Effector memory CD8-positive, alpha-beta T cell (primary cell): Measurements from ENCODE around the gene SHMT2.

Experiments used
- ATAC-seq: fragments of 150-1000 bp; cut with Tn5 transposase; replicated peaks from 2 replicates; pipeline ENCODE4 v1.10.0; 2021; ENCODE audit warnings: mild to moderate bottlenecking, moderate library complexity
- DNase-seq, 3 experiments: peaks; one replicate each; pipeline ENCODE4 v3.0.0; 2021
- H3K27ac Mint-ChIP-seq, 2 donors: one replicate each; pipeline ENCODE4 v1.8.0; 2022; ENCODE audit warnings: mild to moderate bottlenecking in 2 of 2, mixed read lengths in 2 of 2, moderate library complexity in 2 of 2
- H3K27me3 Mint-ChIP-seq, 2 donors: one replicate each; pipeline ENCODE4 v1.8.0; 2022; ENCODE audit warnings: mixed read lengths in 2 of 2
- H3K36me3 Mint-ChIP-seq: one replicate; pipeline ENCODE4 v1.8.0; 2022; ENCODE audit warnings: mild to moderate bottlenecking, moderate library complexity, mixed read lengths; ENCODE audit not compliant: insufficient read depth
- H3K4me1 Mint-ChIP-seq, 2 donors: one replicate each; pipeline ENCODE4 v1.8.0; 2022; ENCODE audit warnings: low read depth in 2 of 2, mixed read lengths in 2 of 2
- H3K4me3 Mint-ChIP-seq, 2 donors: one replicate each; pipeline ENCODE4 v1.8.0; 2022; ENCODE audit warnings: mild to moderate bottlenecking in 2 of 2, mixed read lengths in 2 of 2, moderate library complexity in 2 of 2
- H3K9me3 Mint-ChIP-seq, 2 donors: one replicate each; pipeline ENCODE4 v1.8.0; 2022; ENCODE audit warnings: mixed read lengths in 2 of 2

Gene SHMT2

GRCh38 chr12:57230381-57231155 is 1.1 kb downstream of the SHMT2 start:
- Mint-ChIP-seq H3K4me3 (peak overlapping the region; percentile 98 to 99), H3K4me1 (peaks cover 27 to 40% of the 10 kb centered on the region in 2 donors), H3K9me3 (no peaks in the 10 kb centered on the region), H3K36me3 (peaks cover 15% of the 10 kb centered on the region), H3K27me3 (peaks cover 21 to 22% of the 10 kb centered on the region in 2 donors), H3K27ac (peak overlapping the region in 1 of 2 donors; percentile 96)
- ATAC-seq (no peak), DNase-seq (no peak)

DNA sequence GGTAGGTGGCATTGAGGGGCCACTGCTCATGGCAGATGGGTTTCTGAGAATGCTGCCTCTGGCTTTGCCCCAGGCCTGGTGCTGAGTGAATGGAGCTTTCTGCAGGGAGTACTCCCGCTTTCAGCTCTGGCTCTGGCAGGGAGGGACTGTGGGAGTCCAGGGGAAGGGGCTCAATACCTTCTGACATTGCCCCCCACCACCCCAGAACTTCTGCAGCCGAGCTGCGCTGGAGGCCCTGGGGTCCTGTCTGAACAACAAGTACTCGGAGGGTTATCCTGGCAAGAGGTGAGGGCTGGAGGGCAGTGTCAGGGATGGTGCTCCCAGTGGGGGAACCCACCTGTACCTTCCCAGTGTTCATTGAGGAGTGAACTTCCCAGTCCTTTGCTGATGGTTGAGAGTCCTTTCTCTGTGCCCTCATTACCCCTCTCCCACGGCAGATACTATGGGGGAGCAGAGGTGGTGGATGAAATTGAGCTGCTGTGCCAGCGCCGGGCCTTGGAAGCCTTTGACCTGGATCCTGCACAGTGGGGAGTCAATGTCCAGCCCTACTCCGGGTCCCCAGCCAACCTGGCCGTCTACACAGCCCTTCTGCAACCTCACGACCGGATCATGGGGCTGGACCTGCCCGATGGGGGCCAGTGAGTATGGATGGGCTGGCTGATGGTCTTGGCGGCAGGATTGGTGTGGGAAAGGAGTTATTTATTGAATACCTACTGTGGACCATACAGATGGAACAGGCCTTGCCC is 1.9 kb downstream of the SHMT2 start:
- no peaks in the 10 kb centered on the region for H3K9me3 Mint-ChIP-seq
- H3K4me1 Mint-ChIP-seq, result peaks cover 30 to 39% of the 10 kb centered on the region in 2 donors
- ATAC-seq (no peak), DNase-seq (no peak)
- H3K27me3 Mint-ChIP-seq, result peaks cover 19 to 21% of the 10 kb centered on the region in 2 donors
- no peak overlapping the region for H3K27ac Mint-ChIP-seq
- H3K36me3 Mint-ChIP-seq, result peaks cover 19% of the 10 kb centered on the region
- peak overlapping the region in 1 of 2 donors; percentile 99 for H3K4me3 Mint-ChIP-seq

GRCh38 chr12:57232156-57232756 is 2.7 kb downstream of the SHMT2 start:
- DNase-seq (no peak), ATAC-seq (no peak)
- Mint-ChIP-seq H3K27me3 (peaks cover 21 to 23% of the 10 kb centered on the region in 2 donors), H3K4me3 (no peak overlapping the region), H3K27ac (no peak overlapping the region), H3K4me1 (peaks cover 33 to 42% of the 10 kb centered on the region in 2 donors), H3K9me3 (no peaks in the 10 kb centered on the region), H3K36me3 (peaks cover 19% of the 10 kb centered on the region)

DNA sequence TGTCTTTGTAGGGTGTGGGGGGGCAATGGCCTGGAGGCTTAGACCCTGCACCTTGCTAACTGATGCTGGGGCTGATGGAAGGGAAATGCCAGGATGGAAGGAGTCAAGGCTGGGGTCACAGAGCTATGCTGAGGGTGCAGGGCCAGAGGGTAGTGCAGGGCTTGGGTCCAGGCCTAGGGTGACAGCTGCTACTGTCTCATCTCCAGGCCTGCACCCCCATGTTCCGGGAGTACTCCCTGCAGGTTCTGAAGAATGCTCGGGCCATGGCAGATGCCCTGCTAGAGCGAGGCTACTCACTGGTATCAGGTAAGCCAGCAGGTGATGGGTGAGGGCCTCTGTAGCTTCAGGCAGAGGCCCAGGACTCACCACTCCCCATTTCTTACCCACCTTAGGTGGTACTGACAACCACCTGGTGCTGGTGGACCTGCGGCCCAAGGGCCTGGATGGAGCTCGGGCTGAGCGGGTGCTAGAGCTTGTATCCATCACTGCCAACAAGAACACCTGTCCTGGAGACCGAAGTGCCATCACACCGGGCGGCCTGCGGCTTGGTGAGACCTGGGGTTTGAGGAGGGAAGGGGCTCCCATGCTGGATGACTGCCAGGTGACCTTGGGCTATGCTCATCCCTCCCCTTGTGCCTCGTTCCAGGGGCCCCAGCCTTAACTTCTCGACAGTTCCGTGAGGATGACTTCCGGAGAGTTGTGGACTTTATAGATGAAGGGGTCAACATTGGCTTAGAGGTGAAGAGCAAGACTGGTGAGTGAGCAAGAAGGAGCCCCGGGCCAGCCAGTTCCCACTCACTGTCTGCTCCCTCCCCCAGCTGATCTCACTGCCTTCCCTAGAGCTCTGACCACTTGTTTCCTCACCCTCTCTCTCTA is 4.1 kb downstream of the SHMT2 start:
- no peaks in the 10 kb centered on the region for H3K9me3 Mint-ChIP-seq
- peaks cover 20% of the 10 kb centered on the region for H3K36me3 Mint-ChIP-seq
- peaks cover 25 to 36% of the 10 kb centered on the region in 2 donors for H3K27me3 Mint-ChIP-seq
- no peak overlapping the region for H3K27ac Mint-ChIP-seq
- DNase-seq (no peak), ATAC-seq (no peak)
- peaks cover 41 to 46% of the 10 kb centered on the region in 2 donors for H3K4me1 Mint-ChIP-seq
- no peak overlapping the region for H3K4me3 Mint-ChIP-seq

DNA sequence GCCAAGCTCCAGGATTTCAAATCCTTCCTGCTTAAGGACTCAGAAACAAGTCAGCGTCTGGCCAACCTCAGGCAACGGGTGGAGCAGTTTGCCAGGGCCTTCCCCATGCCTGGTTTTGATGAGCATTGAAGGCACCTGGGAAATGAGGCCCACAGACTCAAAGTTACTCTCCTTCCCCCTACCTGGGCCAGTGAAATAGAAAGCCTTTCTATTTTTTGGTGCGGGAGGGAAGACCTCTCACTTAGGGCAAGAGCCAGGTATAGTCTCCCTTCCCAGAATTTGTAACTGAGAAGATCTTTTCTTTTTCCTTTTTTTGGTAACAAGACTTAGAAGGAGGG is 4.7 kb downstream of the SHMT2 start:
- Mint-ChIP-seq H3K9me3 (no peaks in the 10 kb centered on the region), H3K4me3 (no peak overlapping the region), H3K36me3 (peaks cover 23% of the 10 kb centered on the region), H3K27me3 (peaks cover 31 to 42% of the 10 kb centered on the region in 2 donors), H3K27ac (no peak overlapping the region), H3K4me1 (peaks cover 40 to 47% of the 10 kb centered on the region in 2 donors)
- no peak for ATAC-seq
- no peak for DNase-seq

DNA sequence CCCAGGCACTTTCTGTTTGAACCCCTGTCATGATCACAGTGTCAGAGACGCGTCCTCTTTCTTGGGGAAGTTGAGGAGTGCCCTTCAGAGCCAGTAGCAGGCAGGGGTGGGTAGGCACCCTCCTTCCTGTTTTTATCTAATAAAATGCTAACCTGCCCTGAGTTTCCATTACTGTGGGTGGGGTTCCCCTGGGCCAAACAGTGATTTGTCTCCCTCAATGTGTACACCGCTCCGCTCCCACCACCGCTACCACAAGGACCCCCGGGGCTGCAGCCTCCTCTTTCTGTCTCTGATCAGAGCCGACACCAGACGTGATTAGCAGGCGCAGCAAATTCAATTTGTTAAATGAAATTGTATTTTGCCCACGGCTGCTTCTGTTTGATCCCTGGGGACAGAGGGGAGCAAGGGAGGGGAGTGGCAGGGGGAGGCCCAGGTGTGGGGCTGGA is 5.1 kb downstream of the SHMT2 start:
- Mint-ChIP-seq H3K36me3 (peaks cover 21% of the 10 kb centered on the region), H3K4me1 (peaks cover 40 to 47% of the 10 kb centered on the region in 2 donors), H3K4me3 (no peak overlapping the region), H3K9me3 (no peaks in the 10 kb centered on the region), H3K27ac (no peak overlapping the region), H3K27me3 (peaks cover 35 to 46% of the 10 kb centered on the region in 2 donors)
- DNase-seq, result no peak
- ATAC-seq, result no peak

DNA sequence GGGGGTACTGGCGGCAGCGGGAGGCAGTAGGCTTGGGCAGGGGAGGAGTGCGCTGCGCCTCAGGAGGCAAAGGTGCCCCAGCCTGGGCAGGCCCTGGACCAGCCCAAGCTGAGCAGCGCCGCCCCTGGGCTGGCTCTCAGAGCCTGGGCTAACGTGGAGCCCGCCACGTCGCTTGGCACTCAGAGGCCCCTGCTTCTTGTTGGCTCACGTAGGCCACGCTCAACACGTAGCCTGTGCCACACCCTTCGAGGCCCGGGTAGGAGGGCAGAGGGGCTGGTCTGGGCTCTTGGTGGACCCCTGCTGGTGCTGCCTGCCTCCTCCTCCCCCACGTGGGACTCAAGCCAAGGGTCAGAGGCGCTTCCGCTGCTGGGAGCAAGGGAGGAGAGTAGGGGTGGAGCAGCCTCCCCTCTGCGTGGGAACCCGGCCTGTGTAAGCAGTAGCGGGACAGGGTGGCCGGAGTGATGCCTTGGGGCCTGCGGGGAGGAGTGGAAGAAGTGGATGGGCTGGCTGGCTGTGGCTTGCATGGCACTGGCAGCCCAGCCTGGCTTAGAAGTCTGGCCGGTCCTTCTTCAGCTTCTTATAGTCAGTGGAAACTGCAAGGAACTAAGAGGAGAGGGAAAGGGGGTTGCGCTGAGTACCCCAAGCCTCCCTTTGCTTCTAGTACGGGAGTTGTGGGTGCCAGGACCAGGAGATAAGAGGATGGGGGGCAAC is 5.7 kb downstream of the SHMT2 start:
- peaks cover 41 to 52% of the 10 kb centered on the region in 2 donors for H3K27me3 Mint-ChIP-seq
- peak overlapping the region in 1 of 2 donors; percentile 31 for H3K4me3 Mint-ChIP-seq
- no peak overlapping the region for H3K27ac Mint-ChIP-seq
- H3K9me3 Mint-ChIP-seq, result no peaks in the 10 kb centered on the region
- peaks cover 40 to 45% of the 10 kb centered on the region in 2 donors for H3K4me1 Mint-ChIP-seq
- no peak for DNase-seq
- H3K36me3 Mint-ChIP-seq, result peaks cover 21% of the 10 kb centered on the region
- no peak for ATAC-seq

DNA sequence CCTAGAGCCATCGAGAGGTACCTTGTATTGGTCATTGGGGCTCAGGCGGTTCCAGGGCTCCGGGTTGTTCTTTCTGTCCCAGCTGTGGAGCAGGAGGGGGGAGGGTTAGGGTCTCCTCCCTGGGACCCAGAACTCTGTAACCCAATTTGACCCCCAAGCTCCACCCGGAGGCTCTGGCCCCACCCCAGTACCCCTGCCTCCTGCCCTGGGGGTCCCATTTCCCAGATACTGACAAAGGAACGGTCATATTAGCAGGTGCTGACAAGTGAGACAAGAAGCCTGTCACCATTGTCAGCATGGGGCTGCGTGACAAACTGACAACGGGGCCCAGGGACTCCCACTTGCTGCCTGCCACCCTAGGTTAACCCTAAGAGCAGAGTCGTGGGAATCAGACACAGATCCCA is 6.2 kb downstream of the SHMT2 start:
- ATAC-seq (no peak), DNase-seq (no peak)
- Mint-ChIP-seq H3K4me3 (peak overlapping the region in 1 of 2 donors; percentile 31), H3K27ac (no peak overlapping the region), H3K27me3 (peaks cover 46 to 58% of the 10 kb centered on the region in 2 donors), H3K36me3 (peaks cover 24% of the 10 kb centered on the region), H3K4me1 (peaks cover 40 to 45% of the 10 kb centered on the region in 2 donors), H3K9me3 (no peaks in the 10 kb centered on the region)

DNA sequence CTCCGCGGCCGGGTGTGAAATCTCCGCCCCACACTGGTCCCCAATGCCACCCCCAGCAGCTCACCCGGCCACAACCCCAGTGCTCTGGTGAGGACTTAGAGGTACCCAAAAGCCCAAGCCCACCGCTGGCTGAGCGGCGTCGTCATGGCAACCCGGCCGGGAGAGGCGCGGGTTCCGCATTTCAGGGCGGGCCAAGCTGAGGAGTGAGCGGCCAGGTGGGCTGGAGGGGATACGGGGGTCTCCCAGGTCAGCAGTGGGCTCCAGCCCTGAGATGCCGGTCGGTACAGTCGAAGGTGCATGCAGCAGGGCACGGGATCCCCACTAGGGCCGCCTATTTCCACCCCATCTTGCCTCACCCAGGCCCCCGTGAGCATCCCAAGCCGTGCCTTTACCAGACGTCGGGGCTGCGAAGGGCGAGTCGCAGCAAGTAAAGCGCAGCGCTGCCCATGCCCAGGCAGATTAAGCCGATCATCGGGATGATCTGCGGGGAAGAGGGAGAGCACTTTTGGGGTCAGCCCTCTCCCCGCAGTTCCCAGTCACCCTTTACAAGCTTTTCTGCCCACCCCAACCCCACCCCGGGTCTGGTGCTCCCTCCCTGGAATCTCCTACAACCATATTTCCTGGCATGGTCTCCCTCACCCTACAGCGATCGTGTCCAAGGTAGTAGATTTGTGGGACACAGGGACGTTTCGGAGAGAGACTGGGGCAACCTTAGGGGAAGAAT is 6.9 kb downstream of the SHMT2 start:
- H3K4me3 Mint-ChIP-seq, result no peak overlapping the region
- DNase-seq (no peak), ATAC-seq (no peak)
- H3K9me3 Mint-ChIP-seq, result no peaks in the 10 kb centered on the region
- peaks cover 29% of the 10 kb centered on the region for H3K36me3 Mint-ChIP-seq
- peak overlapping the region in 1 of 2 donors; percentile 26 for H3K27ac Mint-ChIP-seq
- H3K27me3 Mint-ChIP-seq, result peaks cover 53 to 64% of the 10 kb centered on the region in 2 donors
- peaks cover 45 to 49% of the 10 kb centered on the region in 2 donors for H3K4me1 Mint-ChIP-seq

GRCh38 chr12:57236925-57237595 is 7.5 kb downstream of the SHMT2 start:
- Mint-ChIP-seq H3K27me3 (peaks cover 60 to 71% of the 10 kb centered on the region in 2 donors), H3K4me1 (peaks cover 52 to 55% of the 10 kb centered on the region in 2 donors), H3K36me3 (peaks cover 29% of the 10 kb centered on the region), H3K9me3 (no peaks in the 10 kb centered on the region), H3K27ac (peak overlapping the region in 1 of 2 donors; percentile 26), H3K4me3 (peak overlapping the region; percentile 61 to 82)
- ATAC-seq, result no peak
- DNase-seq, result no peak

DNA sequence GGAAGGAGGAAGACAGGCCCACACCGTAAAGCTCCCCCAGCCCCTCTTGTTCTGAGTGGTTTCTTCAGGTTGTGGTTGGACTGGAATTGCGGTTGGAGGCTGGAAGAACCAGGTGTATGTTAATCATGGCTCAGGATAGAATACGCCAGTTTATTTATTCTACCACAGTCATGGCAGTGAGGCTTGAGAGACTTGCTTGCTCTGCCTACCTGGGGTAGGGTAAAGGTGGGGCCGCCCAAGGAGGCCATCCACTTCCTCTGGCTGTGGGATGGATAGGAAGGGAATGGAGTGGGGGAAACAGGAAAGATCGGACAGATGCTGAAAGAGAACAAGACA is 8.1 kb downstream of the SHMT2 start:
- Mint-ChIP-seq H3K27me3 (peaks cover 65 to 76% of the 10 kb centered on the region in 2 donors), H3K36me3 (peaks cover 29% of the 10 kb centered on the region)

More for the DNA sequence above, 8.1 kb downstream of the SHMT2 start:
- H3K4me1 Mint-ChIP-seq, result peaks cover 55 to 58% of the 10 kb centered on the region in 2 donors
- no peak overlapping the region for H3K27ac Mint-ChIP-seq
- H3K4me3 Mint-ChIP-seq, result peak overlapping the region; percentile 61 to 82
- H3K9me3 Mint-ChIP-seq, result no peaks in the 10 kb centered on the region
- no peak for DNase-seq
- ATAC-seq, result no peak
